Activated CD4-positive, CD25-positive, alpha-beta regulatory T cell treated with anti-CD3 and anti-CD28 coated beads, Interleukin-2, amount 50 U/mL, for 72 hours (primary cell): ENCODE results near the gene PRAME.
"Not testable (repeated sequence)": the region's sequence is repeated elsewhere in the genome, so short reads cannot be mapped to it uniquely, and the experiment has no call there.

Experiments used
- DNase-seq: peaks from one replicate; pipeline ENCODE4 v3.0.0; 2021

PRAME gene, protein sequence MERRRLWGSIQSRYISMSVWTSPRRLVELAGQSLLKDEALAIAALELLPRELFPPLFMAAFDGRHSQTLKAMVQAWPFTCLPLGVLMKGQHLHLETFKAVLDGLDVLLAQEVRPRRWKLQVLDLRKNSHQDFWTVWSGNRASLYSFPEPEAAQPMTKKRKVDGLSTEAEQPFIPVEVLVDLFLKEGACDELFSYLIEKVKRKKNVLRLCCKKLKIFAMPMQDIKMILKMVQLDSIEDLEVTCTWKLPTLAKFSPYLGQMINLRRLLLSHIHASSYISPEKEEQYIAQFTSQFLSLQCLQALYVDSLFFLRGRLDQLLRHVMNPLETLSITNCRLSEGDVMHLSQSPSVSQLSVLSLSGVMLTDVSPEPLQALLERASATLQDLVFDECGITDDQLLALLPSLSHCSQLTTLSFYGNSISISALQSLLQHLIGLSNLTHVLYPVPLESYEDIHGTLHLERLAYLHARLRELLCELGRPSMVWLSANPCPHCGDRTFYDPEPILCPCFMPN

DNA sequence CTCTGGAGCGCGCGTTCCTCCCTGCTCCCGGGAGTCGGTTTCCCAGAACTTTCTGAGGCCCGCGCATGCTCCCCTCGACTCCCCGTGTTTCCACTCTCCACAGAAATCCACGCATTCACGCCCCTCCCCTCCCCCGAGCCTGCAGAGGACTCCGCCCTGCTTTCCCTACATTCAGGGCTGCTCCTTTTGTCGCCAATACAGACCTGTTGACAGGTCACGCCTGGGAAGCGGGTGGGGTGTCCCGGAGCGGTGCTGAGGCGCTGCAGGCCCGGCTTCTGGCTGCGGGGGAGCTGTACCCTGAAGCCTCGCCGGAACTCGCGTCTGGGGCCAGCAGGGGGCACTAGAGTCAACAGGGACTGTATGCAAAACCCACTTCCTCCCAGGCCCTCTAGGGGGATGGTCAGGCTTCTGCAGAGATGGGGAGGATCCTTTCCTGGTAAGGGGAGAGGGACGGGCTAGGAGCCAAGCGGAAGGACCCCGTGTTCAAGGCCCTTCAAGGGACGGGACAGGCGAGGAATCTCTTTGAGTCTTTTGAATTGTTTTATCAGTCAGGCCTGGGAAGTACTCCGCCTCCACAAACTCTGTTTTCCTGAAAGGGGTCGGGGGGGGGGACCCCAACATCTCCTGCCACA is at the start of gene PRAME:
Gene PRAME (minus strand): TSS at position 294 of the 632 bp plus-strand sequence. CDS start 2,433 bp downstream, outside the sequence.
- DNase-seq: peak; percentile 74

DNA sequence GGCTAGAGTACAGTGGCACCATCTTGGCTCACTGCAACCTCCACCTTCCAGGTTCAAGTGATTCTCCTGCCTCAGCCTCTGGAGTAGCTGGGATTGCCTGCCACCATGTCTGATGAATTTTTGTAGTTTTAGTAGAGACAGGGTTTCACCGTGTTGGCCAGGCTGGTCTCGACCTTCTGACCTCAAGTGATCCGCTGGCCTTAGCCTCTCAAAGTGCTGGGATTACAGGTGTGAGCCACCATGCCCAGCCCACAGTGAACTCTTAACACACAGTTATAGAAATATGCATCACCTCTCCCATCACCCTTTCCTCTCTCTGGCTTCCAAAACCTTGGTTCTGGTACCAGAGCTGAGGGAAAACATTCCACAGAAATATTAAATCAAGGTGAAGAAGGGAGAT is 49.0 kb upstream of the PRAME start:
- not testable (repeated sequence) for DNase-seq

DNA sequence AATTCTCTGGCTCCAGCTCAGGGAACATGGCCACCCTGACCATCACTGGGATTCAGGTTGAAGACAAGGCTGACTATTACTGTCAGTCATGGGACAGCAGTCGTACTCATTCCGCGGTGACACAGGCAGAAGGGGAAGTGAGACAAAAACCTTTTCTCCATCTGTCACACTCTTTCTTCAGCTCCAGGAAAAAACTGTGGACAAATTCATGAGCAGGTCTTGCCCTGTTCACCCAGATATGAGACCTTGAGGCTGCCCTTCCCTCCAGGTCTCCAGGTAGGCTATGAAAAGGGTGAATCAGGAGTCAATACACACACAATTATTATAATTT is 46.0 kb upstream of the PRAME start:
- DNase-seq: no peak

DNA sequence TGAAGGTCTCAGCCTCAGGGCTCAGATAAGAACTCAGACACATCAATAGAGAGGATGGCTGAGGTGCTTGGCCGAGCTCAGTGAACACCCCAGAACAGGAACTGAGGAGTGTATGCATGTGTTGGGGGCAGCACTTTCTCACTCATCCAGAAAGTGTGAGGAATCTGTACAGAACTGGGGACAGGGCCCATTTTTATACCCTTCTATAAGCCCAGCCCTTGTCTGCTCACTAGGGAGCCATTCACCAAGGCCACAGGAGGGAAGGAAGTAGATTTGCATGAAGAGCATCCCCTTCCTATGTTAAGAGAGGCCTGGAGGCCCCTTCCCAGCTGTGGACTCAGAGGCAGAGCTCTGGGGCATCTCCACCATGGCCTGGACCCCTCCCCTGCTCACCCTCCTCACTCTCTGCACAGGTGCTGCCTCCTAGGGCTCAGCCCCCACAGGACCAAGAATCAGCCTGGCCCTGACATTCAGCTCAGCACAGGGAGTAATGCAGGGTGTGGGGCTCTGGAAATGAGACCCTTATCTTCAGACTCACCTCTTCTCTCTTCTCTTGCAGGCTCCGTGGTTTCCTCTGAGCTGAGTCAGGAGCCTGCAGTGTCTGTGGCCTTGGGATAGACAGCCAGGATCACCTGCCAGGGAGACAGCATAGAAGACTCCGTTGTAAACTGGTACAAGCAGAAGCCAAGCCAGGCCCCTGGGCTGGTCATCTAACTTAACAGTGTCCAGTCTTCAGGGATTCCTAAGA is 45.4 kb upstream of the PRAME start:
- DNase-seq: no peak

DNA sequence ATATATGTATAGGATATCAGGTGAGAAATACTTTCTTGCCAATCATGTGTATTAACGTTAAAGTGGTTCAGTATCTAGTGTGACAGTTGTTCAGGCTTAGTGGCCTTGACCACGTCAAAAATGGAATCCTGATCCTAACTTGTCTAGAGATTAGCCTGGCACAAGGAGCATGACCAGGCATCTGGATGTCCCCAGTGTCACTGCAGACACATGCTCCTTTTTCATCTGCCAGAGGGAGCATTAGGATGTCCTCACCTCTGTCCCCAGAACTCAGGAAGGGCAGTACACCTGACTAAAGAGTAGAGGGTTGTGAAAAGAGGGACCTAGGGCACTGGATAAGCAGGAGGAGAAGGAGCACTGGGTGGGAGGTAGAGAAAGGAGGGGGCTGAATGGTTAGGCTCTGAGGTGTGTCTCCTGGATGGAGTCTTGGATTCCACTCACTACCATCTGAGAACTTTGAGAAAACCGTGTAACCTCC is 44.4 kb upstream of the PRAME start:
- DNase-seq: no peak

DNA sequence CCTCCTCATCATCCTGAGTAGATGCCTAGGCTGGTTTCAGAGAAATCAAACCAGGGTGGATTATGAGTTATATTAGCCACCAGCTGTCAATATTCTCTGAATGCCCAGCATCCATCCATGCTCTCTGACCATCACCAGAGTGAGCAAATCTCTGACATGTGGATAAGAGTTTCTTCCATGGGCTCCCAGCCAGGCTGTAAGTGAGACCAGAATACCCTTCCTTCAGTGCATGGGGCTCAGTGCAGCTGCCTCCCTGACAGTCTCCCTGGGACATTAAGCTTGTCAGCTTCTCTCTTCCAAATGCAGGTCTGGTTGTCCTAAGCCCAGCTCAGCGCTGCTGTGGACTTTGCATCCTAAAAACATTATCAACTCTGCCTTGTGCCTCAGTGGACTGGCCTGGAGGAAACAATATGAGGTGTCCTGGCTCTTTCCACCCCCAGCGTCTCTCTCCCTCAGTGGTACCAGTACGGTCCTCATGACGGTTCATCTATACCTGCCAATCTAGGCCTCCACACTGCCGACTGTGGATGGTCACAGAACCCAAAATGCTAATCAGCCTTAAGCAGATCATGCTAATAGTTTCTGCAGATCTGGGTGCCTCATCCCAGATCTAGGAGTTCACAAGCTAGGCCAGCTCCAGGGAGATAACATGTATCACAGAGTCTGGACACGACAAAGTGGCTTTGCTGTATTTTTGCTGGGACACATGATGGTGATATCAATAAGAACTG is 41.6 kb upstream of the PRAME start:
- no peak for DNase-seq

DNA sequence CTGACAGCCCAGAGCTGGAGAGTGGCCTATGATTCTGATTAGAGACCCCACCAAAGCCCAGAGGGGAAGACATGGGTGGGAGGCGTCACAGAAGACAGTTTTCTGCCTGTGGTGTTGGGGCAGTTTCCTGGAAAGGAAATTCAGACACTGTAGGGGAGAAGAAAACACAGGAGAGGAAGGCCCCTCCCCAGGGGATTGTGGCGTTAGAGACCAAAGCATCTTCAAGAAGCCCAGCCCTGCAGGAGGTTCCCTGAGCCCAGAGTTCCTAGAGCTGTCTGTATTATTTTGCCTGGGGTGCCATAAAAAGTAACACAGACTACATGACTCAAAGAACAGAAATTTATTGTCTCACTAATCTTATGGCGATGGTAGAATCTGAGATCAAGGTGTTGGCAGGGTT is 40.2 kb upstream of the PRAME start:
- no peak for DNase-seq

DNA sequence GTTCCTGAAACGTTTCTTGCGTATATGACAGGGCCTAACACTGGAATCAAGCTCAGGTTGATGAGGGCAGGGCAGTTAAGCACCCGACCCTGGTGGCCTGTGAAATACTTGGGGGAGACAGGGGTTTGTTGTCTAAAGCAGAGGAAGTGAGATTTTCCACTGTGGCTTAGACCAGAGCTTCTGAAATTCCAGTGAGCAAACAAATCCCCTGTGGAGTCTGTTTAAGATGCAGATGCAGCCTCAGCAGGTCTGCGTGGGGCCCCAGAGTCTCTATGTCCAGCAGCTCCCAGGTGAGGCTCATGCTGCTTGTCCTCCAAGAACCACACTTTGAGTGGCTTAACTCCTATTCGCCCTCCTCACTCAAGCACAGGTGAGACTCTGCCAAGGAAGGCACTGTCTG is 39.1 kb upstream of the PRAME start:
- DNase-seq: no peak

DNA sequence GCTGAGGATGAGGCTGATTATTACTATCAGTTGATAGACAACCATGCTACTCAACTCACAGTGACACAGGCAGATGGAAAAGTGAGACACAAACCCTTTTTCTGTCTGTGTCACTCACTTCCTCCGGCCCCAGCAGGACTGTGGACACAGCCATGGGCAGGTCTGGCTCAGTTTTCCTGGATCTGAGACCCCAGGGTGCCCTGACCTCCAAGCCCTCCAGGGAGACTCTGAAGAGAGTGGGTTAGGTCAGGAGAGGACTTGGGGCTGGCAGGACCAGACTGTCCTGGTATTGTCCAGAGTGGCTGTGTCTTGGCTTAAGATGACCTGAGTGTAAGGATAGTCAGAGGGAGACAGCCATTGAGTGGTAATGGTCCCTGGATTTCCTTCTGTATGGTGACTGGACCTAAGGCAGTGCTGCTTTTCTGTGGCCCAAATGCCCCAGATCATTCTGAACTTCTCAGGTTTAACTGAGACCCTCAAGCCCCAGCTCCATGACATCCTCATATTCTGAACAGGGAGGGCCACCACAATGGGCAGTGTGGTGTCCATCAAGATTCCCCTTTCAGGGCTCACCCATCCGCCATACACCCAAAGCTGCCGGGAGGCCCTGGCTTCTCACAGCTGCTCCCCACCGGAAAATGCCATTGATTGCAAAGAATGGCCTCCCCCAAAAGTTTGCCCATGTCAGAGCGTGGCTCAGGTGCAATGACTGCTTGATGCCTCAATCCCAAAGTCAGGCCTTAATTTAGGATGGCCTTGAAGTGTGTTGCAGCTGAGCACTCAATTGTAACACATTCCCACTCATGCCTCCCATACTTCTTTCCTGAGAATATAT is 36.2 kb upstream of the PRAME start:
- DNase-seq: no peak

DNA sequence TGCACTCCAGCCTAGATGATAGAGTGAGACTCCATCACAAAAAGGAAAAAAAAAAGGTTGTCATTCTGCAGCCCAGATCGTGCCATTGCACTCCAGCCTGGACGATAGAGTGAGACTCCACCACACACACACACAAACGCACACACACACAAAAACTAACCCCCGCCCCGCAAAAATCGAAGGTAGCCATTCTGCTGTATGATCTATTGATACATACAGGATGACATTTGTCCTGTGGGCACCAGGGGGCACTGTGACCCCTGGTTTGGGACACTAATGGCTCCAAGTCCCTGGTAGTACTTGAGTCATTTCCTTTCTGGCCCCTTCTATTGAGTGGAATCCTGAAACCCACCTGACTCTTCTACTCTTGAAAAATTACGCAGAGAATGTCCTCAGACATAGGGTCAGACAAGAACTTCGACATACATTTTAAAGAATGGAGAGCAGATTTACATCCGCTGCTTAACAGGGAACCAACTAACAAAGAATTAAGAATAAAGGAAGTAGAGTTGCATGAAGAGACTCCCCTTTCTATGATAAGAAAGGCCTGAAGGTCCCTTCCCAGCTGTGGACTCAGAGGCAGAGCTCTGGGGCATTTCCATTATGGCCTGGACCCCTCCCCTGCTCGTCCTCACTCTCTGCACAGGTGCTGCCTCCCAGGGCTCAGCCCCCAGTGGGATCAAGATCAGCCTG is 35.0 kb upstream of the PRAME start:
- peak; percentile 45 for DNase-seq

DNA sequence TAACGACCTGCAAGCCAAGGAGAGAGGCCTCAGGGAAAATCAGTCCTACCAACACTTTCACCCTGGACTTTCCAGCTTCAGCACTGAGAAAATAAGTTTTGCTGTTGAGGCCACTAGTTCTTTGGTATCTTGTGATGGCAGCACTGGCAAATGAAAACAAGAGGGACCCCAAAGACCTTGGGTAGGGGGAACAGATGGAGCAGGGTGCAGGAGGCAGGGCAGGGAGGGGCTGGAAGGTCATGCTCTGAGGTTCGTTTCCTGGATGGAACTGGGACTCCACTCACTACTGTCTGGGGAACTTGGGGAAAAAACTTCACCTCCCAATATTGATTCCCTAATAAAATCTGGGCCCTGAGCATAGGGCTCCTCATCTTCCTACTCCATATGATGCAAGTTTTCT is 34.2 kb upstream of the PRAME start:
- DNase-seq: no peak

DNA sequence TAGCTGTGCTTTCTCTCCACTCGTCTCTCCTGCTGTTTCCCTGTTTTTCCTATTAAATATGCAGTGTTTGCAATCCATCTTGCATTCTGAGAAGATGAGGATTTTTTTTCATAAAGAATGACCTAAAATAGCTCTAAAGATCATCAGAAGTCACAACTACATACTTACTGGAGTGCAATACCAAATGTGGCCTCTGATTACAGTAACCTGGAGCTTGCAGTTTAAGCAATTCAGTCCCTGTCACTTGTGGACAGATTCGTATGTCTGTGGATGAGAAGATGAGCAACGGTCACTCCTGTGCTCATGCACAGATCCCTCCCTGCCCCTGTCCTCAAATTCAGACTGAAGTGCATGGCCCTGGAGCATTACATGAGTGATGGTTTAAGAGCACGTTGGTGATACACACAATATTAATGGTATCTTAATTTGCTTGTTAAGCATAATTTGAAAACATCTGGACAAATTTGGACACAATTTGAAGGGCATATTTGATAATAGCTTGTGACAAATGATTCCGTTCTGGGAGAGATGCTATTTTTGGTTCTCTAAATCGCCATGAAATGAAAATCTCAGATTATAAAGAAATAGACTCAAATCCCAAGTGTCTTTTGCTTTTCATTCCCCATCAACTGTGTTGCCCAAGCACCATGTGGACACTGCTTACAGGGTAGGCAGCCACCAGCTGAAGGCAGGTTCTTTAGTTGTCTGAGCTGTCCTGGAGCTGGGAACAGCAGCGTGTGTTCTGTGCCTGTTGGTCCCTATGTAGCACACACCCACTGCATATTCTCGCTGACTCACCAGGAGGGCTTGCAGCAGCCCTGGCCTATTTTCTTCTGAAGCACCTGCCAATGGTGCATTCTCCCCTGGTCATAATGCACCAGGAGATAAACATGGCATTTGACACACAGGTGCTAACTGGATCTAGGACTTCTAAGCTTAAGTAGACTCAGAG is 32.6 kb upstream of the PRAME start:
- no peak for DNase-seq

DNA sequence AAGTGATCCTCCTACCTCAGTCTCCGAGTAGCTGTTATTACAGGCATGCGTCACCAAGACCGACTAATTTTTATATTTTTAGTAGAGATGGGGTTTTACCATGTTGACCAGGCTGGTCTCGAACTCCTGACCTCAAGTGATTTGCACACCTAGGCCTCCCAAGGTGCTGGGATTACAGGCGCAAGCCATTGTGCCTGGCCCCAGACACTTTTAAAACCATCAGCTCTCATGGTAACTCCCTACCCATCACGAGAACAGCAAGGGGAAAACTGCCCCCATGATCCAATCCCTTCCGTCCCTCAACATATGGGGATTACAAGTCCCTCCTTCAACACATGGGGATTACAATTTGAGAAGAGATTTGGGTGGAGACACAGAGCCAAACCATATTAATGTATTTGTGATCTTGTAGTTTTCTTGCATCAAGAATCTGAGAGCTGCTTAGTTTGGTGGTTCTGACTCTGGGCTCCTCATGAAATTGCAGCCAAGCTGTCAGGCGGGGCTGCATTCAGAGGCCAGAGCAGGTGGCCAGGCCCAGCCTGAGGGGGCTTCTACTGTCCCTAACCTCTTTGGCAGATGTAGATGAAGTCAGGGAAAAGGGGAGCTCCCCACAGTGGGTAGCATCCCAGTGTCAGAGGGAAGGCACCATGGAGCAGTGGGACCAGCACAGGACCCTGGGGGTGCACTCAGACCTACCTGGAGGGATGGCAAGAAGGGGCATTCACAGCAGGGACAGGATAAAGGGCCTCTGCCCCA is 31.2 kb upstream of the PRAME start:
- DNase-seq: no peak

DNA sequence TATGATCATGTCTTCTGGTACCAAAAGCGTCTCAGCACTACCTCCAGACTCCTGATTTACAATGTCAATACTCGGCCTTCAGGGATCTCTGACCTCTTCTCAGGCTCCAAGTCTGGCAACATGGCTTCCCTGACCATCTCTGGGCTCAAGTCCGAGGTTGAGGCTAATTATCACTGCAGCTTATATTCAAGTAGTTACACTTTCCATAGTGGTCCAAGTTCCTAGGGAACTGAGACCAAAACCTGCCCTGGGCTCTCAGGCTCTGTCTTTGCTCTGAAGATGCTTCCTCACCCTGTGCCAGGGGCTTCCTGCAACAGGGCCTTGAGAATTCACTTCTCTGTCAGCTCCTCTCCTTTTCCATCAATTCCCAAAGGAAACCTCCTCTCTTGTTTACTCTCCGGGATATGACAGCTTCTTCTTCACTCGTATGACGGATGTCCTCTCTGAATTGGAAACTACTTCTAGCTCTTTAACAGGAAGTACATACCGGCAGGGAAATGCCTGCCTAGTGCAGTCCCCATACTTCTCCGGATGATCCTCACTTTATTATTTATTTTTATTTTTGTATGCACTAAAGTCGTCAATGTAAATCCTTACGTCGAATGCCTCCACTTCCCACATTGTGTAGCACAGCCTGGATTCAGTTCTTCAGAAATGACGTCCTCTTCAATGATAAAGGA is 29.6 kb upstream of the PRAME start:
- no peak for DNase-seq

DNA sequence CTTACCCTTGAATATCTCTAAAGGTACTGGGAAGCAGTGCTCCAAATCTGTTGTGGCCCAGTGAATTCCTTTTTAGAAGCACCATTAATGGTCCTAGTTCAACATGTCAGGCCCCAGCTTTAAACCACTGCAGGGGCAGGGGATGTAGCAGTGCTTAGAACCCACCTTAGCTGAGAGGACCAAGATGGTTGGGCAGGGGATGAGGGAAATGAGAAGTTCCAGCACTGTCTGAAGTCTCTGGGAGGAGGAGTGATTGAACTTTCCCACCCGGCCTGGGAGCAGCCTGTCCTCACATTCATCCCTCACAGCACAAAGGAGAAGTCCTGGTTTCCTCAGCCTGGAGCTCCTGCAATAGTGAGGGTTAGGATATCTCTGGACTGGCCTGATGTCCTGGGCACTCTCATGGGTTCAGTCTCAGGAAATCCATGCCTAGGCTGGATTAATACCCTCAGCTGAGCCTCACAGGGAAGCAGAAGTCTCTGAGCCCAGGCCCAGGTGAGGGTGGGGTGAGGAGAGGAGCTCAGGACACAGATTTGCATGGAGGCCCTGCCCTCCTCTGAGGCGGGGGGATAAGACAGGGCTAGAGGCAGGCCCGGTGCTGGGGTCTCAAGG is 28.6 kb upstream of the PRAME start:
- no peak for DNase-seq

DNA sequence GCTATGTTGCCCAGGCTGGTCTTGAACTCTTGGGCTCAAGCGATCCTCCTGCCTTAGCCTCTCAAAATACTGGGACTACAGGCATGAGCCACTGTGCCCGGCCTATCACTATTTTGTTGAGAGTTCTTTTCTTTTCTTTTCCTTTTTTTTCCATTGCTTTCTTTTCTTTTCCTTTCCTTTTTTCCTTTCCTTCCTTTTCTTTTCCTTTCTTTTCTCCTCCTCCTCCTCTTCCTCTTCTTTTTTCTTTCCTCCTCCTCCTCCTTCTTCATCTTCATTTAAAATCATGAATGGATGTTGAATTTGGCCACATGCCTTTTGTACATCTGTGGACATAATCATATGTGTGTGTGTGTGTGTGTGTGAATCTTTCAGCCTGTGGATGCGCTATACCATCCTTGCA is 25.7 kb upstream of the PRAME start:
- DNase-seq: no peak

DNA sequence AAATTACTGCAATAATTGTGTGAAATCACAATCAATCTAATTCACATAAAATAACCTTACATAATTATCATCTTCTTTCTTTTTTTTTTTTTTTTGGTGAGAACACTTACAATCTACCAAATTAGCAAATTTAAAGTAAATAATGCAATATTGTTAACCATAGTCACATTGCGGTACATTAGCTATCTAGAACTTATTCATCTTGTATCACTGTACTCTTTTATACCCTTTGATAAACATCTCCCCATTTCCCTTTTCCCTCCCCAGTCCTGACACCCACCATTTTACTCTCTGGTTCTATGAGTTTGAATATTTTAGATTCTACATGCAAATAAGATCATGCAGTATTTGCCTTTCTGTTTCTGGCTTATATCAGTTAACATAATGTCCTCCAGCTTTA is 24.0 kb upstream of the PRAME start:
- no peak for DNase-seq

DNA sequence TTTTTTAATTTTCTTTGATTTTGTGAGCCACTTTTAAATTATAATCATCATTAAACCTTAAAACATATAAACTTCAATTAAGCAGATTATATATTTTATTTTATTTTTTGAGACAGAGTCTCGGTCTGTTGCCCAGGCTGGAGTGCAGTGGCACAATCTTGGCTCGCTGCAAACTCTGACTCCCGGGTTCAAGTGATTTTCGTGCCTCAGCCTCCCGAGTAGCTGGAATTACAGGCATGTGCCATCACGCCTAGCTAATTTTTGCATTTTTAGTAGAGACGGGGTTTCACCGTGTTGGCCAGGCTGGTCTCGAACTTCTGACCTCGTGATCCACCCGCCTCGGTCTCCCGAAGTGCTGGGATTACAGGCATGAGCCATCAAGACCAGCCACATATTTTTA is 22.5 kb upstream of the PRAME start:
- not testable (repeated sequence) for DNase-seq
